COLO668 (cell line): ENCODE data around the gene PCED1A.

Experiments used
- DNase-seq: peaks from one replicate; lab custom pipeline; 2025; ENCODE audit not compliant: unreplicated experiment; lab: John Stamatoyannopoulos, UW

The PCED1A gene

GRCh38 chr20:2805689-2806350, 34.6 kb downstream of the PCED1A start:
- no peak for DNase-seq

GRCh38 chr20:2804852-2805688, 35.4 kb downstream of the PCED1A start:
- DNase-seq = no peak

- no peak for DNase-seq
Observed at GRCh38 chr20:2804041-2804828, 36.2 kb downstream of the PCED1A start.

- DNase-seq = no peak
Observed at GRCh38 chr20:2801286-2801728, 39.1 kb downstream of the PCED1A start.

- no peak for DNase-seq
Observed at GRCh38 chr20:2800521-2801285, 39.8 kb downstream of the PCED1A start, which contains the start of gene CPXM1. Gene CPXM1, minus strand, starts transcription at chr20:2800627. Its CDS starts 55 bp downstream, at chr20:2800572.

GRCh38 chr20:2799688-2800520, 40.6 kb downstream of the PCED1A start:
- DNase-seq = no peak

GRCh38 chr20:2799271-2799670, 41.2 kb downstream of the PCED1A start:
- no peak for DNase-seq

GRCh38 chr20:2798814-2799213, 41.6 kb downstream of the PCED1A start:
- DNase-seq = no peak

GRCh38 chr20:2798095-2798805, 42.2 kb downstream of the PCED1A start:
- no peak for DNase-seq

GRCh38 chr20:2797136-2797983, 43.1 kb downstream of the PCED1A start:
- no peak for DNase-seq

- no peak for DNase-seq
Observed at GRCh38 chr20:2796011-2796660, 44.3 kb downstream of the PCED1A start.

- no peak for DNase-seq
Observed at GRCh38 chr20:2795451-2795850, 45.0 kb downstream of the PCED1A start.

- no peak for DNase-seq
Observed at GRCh38 chr20:2794866-2795447, 45.5 kb downstream of the PCED1A start.

- DNase-seq = no peak
Observed at GRCh38 chr20:2794202-2794748, 46.2 kb downstream of the PCED1A start.

- no peak for DNase-seq
Observed at GRCh38 chr20:2793471-2793870, 47.0 kb downstream of the PCED1A start.
